ENCODE data around the gene PNPLA8.

Gene PNPLA8

DNA sequence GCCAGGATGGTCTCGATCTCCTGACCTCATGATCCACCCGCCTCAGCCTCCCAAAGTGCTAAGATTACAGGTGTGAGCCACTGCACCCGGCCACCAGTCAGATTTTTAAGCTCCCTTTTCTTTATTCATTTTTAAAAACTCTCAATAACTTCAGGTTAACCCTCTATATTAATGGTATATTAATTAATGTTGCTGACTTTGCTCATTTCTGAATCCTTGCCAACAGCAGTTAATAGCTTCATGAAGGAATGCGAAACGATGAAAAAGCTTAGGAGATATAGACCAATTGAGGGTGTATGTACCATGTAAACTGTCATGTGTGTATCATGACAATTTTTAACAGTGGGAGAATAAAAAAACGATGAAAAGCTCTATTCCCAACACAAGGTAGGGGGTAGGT, 27.5 kb downstream of the PNPLA8 start:
- no peaks in the 10 kb centered on the region for H3K27me3 ChIP-seq (ENCODE audit: control insufficient read depth, insufficient read depth, low read length)
- no peak overlapping the region for H3K27ac ChIP-seq (ENCODE audit: low read depth, low read length)
- no peak overlapping the region for H3K4me3 ChIP-seq (ENCODE audit: low read depth, low read length)
- no peak overlapping the region for H3K9ac ChIP-seq (ENCODE audit: low read length)
- peaks cover 13% of the 10 kb centered on the region; the same call in 1 of the 2 replicates for H3K36me3 ChIP-seq (ENCODE audit: control insufficient read depth, insufficient read depth, low read length)
- no peaks in the 10 kb centered on the region for H3K4me1 ChIP-seq (ENCODE audit: control insufficient read depth, insufficient read depth, low read length)
- no peaks in the 10 kb centered on the region for H3K9me3 ChIP-seq (ENCODE audit: control insufficient read depth, insufficient read depth, low read depth, low read length)

DNA sequence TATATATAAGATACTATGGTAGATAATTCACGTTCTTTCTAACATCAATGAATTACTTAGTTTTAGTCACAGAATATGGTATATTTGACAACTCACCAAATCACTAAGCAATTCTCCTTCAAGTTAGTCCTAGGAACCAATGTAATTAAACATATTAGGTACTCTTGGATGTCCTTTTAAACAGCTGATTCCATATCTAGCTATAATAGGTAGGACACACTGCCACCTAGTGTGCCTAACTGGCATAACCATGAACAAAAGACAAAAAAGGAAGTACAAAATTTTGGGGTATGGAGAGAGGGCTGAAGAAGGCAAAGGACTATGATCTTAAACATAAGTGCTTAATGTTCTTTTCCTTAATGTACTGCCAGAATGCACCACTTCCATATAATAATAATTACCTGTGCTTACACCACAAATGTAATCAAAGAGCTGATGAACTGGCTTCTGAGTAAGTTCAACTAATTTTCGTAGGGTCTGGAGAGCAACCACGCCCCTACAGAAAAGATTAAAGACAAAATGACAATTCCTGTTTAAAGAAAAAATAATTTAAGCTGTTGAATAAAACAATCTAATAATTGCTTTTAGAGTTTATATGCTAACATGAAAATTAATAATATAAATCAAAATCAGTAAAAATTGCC, 28.7 kb downstream of the PNPLA8 start:
- Histone ChIP-seq H3K36me3 (ENCODE audit: control insufficient read depth, insufficient read depth, low read length) (peaks cover 13% of the 10 kb centered on the region; the same call in 1 of the 2 replicates), H3K9ac (ENCODE audit: low read length) (no peak overlapping the region), H3K27me3 (ENCODE audit: control insufficient read depth, insufficient read depth, low read length) (no peaks in the 10 kb centered on the region), H3K9me3 (ENCODE audit: control insufficient read depth, insufficient read depth, low read depth, low read length) (no peaks in the 10 kb centered on the region), H3K27ac (ENCODE audit: low read depth, low read length) (no peak overlapping the region), H3K4me3 (ENCODE audit: low read depth, low read length) (no peak overlapping the region), H3K4me1 (ENCODE audit: control insufficient read depth, insufficient read depth, low read length) (no peaks in the 10 kb centered on the region)

DNA sequence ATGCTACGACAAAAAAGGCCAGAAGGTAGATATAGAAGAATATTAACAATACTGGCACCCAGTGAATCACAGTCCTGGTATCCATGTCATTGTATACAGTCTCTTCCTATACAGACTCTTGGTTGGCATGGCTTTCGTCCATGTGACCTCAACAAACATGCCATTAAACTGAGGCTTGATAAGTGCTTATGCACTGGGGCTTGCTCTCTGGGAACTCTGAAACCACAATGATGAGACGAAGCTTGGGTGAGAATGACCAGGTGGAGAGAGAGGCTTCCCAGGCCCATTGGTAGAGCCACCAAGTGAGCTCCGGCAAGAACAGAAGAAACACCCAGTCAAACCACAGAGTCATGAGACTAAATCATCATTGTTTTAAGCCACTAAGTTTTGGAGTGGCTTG, 33.2 kb downstream of the PNPLA8 start:
- Histone ChIP-seq H3K36me3 (ENCODE audit: control insufficient read depth, insufficient read depth, low read length) (peaks cover 7% of the 10 kb centered on the region), H3K27ac (ENCODE audit: low read depth, low read length) (no peak overlapping the region), H3K4me3 (ENCODE audit: low read depth, low read length) (no peak overlapping the region), H3K9me3 (ENCODE audit: control insufficient read depth, insufficient read depth, low read depth, low read length) (no peaks in the 10 kb centered on the region), H3K4me1 (ENCODE audit: control insufficient read depth, insufficient read depth, low read length) (no peaks in the 10 kb centered on the region), H3K27me3 (ENCODE audit: control insufficient read depth, insufficient read depth, low read length) (no peaks in the 10 kb centered on the region), H3K9ac (ENCODE audit: low read length) (no peak overlapping the region)

DNA sequence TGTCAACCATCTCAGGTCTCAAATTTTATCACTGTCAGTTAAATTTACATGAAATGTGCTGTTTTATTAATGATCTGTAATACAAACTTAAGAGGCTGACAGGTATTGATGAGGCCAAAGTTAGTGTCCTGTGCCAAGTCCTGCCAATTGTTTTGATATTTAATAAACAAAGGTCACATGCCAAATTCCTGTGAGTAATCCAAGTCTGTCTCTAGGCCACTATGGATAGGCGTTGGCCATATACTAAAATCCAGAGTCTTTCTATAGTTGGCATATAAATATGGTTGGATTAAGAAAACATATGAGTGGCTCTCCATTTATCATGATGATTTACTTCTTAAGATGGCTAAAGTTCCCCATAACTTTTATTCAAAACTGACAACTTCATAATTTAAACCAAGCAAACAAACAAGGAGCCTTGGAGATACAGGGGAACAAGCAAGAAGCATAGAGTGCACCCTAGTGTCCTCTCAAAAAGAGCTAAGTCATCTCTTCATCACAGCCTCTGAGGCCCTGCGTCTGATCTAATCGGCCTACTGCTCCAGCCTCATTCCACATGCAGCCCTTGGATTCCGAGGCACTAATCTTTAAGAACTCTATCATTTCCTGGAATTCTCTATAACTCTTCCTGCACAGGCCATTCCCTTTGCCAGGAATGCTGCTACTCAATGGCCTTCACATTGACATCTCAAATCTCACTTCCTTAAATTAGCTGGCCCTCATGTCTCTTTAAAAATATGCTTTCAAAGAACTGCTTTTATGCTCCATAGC, 37.0 kb downstream of the PNPLA8 start:
- H3K27ac ChIP-seq (ENCODE audit: low read depth, low read length): no peak overlapping the region
- no peak overlapping the region for H3K9ac ChIP-seq (ENCODE audit: low read length)
- no peak overlapping the region for H3K4me3 ChIP-seq (ENCODE audit: low read depth, low read length)
- H3K27me3 ChIP-seq (ENCODE audit: control insufficient read depth, insufficient read depth, low read length): no peaks in the 10 kb centered on the region
- no peaks in the 10 kb centered on the region for H3K9me3 ChIP-seq (ENCODE audit: control insufficient read depth, insufficient read depth, low read depth, low read length)
- H3K36me3 ChIP-seq (ENCODE audit: control insufficient read depth, insufficient read depth, low read length): peaks cover 12% of the 10 kb centered on the region
- no peaks in the 10 kb centered on the region for H3K4me1 ChIP-seq (ENCODE audit: control insufficient read depth, insufficient read depth, low read length)

DNA sequence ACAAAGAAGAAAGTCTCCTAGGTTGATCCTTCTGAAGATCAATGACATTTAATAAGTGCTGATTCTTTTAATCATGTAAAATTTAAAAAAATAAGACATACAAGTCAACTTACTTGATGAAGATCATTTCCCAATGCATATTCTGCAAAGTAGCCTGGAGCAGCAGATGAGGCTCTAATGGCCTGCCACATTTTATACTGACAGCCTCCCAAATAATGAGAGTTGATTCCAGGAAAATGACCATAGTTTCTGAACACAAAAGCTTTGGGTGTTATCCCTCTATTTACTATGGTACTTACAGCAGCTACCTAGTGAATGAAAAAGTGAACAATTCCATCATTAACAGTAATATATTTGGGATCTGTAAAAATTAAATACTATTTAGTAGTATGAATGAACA, 38.3 kb downstream of the PNPLA8 start:
- Histone ChIP-seq H3K9me3 (ENCODE audit: control insufficient read depth, insufficient read depth, low read depth, low read length) (no peaks in the 10 kb centered on the region), H3K27ac (ENCODE audit: low read depth, low read length) (no peak overlapping the region), H3K27me3 (ENCODE audit: control insufficient read depth, insufficient read depth, low read length) (no peaks in the 10 kb centered on the region), H3K4me1 (ENCODE audit: control insufficient read depth, insufficient read depth, low read length) (no peaks in the 10 kb centered on the region), H3K9ac (ENCODE audit: low read length) (no peak overlapping the region), H3K4me3 (ENCODE audit: low read depth, low read length) (no peak overlapping the region), H3K36me3 (ENCODE audit: control insufficient read depth, insufficient read depth, low read length) (peaks cover 12% of the 10 kb centered on the region)

DNA sequence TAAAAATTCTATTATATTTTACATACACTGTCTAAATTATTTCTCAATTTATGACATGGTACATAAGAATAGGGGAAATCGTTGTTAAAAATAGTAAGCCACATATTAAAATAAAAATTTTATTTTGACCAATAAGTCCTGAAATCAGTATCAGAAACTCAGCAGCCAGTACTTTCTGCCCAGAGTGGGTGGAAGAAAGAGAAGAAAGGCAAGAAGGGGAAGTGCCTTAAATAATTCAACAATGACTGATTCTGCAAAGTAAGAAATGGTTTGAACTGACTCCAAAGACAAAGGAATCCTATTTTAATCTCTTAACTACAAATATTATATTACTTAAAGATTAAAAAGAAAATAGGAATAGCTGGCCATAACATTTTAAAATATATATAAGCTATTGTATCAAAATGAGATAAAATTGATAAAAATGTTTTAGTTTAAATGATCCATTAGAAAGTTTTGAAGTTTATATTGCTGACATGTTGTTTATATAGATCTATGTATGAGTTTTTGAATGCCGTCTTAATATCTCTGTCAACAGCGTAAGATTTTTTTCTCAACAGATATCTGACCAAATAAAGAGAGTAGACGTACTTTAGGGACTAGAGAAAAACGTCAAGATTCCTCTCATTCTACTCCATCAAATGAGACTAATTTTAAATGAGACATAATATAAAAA, 39.5 kb downstream of the PNPLA8 start:
- Histone ChIP-seq H3K27me3 (ENCODE audit: control insufficient read depth, insufficient read depth, low read length) (no peaks in the 10 kb centered on the region), H3K9me3 (ENCODE audit: control insufficient read depth, insufficient read depth, low read depth, low read length) (no peaks in the 10 kb centered on the region), H3K27ac (ENCODE audit: low read depth, low read length) (no peak overlapping the region), H3K4me3 (ENCODE audit: low read depth, low read length) (no peak overlapping the region), H3K4me1 (ENCODE audit: control insufficient read depth, insufficient read depth, low read length) (no peaks in the 10 kb centered on the region), H3K36me3 (ENCODE audit: control insufficient read depth, insufficient read depth, low read length) (peaks cover 7% of the 10 kb centered on the region), H3K9ac (ENCODE audit: low read length) (no peak overlapping the region)

DNA sequence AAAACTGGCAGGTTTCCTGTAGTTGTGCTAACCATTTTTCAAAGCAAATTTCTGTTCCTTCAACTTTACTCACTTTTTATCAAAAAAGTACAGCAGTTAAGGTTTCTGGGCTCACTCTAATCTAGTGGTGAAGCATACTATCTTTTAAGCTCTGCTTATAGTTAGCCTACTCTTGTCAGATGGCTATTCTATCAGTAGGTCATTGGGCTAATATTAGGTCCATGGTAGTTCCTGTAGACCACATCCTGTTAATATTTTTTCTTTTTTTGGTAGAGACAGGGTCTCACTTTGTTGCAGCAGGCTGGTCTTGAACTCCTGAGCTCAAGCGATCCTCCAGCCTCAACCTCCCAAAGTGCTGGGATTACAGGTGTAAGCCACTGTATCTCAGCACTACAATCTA, 41.8 kb downstream of the PNPLA8 start:
- H3K36me3 ChIP-seq (ENCODE audit: control insufficient read depth, insufficient read depth, low read length): peaks cover 4% of the 10 kb centered on the region

DNA sequence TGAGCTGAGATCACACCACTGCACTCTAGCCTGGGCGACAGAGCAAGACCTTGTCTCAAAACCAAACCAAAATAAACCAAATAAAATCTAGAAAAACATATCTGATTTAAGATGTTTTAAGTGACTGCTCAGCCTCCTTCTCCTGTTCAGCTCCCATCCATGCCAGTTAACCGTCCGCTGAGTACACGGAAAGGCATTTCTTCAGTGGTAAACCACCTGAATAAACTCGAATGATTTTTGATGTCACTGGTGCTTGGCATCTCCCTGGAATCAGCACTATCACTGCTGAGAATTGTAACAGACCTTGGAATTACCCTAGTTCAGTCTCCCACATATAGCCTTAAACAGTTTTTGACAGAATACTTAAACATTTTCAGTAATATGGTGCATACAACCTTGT, 45.6 kb downstream of the PNPLA8 start:
- H3K36me3 ChIP-seq (ENCODE audit: control insufficient read depth, insufficient read depth, low read length): 0 out of 2 replicates have a peak, but pooled peaks cover 3% of the 10 kb centered on the region
- H3K4me1 ChIP-seq (ENCODE audit: control insufficient read depth, insufficient read depth, low read length): no peaks in the 10 kb centered on the region
- no peak overlapping the region for H3K4me3 ChIP-seq (ENCODE audit: low read depth, low read length)
- H3K27ac ChIP-seq (ENCODE audit: low read depth, low read length): no peak overlapping the region
- H3K9ac ChIP-seq (ENCODE audit: low read length): no peak overlapping the region
- H3K27me3 ChIP-seq (ENCODE audit: control insufficient read depth, insufficient read depth, low read length): no peaks in the 10 kb centered on the region
- no peaks in the 10 kb centered on the region for H3K9me3 ChIP-seq (ENCODE audit: control insufficient read depth, insufficient read depth, low read depth, low read length)

More for the DNA sequence above, 41.8 kb downstream of the PNPLA8 start:
- Histone ChIP-seq H3K4me3 (ENCODE audit: low read depth, low read length) (no peak overlapping the region), H3K9me3 (ENCODE audit: control insufficient read depth, insufficient read depth, low read depth, low read length) (no peaks in the 10 kb centered on the region), H3K27me3 (ENCODE audit: control insufficient read depth, insufficient read depth, low read length) (no peaks in the 10 kb centered on the region), H3K27ac (ENCODE audit: low read depth, low read length) (no peak overlapping the region), H3K4me1 (ENCODE audit: control insufficient read depth, insufficient read depth, low read length) (no peaks in the 10 kb centered on the region), H3K9ac (ENCODE audit: low read length) (no peak overlapping the region)

DNA sequence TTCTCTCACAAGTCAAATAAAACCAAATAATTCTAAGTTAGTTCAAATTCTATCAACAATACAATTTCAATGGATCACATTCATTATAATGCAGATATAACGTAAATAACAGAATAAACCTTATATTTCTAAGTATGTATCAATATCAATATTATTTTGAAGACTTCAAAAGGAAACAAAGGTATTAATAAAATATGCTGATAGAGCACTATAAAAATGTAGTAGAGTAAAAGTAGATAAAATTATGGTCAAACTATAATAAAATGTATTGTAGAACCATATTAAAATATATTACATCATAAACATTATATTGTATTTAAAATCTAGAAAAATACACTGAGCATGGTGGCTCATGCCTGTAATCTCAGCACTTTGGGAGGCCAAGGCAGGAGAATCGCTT, 46.2 kb downstream of the PNPLA8 start:
- Histone ChIP-seq H3K4me1 (ENCODE audit: control insufficient read depth, insufficient read depth, low read length) (no peaks in the 10 kb centered on the region), H3K27me3 (ENCODE audit: control insufficient read depth, insufficient read depth, low read length) (no peaks in the 10 kb centered on the region), H3K9ac (ENCODE audit: low read length) (no peak overlapping the region), H3K36me3 (ENCODE audit: control insufficient read depth, insufficient read depth, low read length) (0 out of 2 replicates have a peak, but pooled peaks cover 3% of the 10 kb centered on the region), H3K4me3 (ENCODE audit: low read depth, low read length) (no peak overlapping the region), H3K27ac (ENCODE audit: low read depth, low read length) (no peak overlapping the region), H3K9me3 (ENCODE audit: control insufficient read depth, insufficient read depth, low read depth, low read length) (no peaks in the 10 kb centered on the region)

DNA sequence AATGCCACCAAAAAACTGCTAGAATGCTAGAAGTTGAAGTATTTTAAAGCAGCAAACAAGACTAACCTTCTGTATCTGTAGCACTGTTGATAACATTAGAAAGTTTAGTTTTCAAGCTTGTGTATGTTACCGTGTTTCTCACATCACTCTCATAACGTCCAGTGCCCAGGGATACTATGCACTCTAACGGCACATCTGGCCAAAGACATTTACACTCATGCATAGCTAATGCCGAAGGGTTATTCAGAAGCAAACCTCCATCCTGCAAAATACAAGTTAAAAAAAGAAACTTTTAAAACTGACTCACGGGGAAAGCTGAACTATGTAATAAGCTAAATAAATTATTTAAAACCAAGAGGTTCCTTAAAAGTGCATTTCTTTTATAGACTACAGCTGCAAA, 46.8 kb downstream of the PNPLA8 start:
- no peaks in the 10 kb centered on the region for H3K9me3 ChIP-seq (ENCODE audit: control insufficient read depth, insufficient read depth, low read depth, low read length)
- H3K4me3 ChIP-seq (ENCODE audit: low read depth, low read length): no peak overlapping the region
- no peaks in the 10 kb centered on the region for H3K27me3 ChIP-seq (ENCODE audit: control insufficient read depth, insufficient read depth, low read length)
- no peak overlapping the region for H3K9ac ChIP-seq (ENCODE audit: low read length)
- 0 out of 2 replicates have a peak, but pooled peaks cover 3% of the 10 kb centered on the region for H3K36me3 ChIP-seq (ENCODE audit: control insufficient read depth, insufficient read depth, low read length)
- no peaks in the 10 kb centered on the region for H3K4me1 ChIP-seq (ENCODE audit: control insufficient read depth, insufficient read depth, low read length)
- no peak overlapping the region for H3K27ac ChIP-seq (ENCODE audit: low read depth, low read length)

DNA sequence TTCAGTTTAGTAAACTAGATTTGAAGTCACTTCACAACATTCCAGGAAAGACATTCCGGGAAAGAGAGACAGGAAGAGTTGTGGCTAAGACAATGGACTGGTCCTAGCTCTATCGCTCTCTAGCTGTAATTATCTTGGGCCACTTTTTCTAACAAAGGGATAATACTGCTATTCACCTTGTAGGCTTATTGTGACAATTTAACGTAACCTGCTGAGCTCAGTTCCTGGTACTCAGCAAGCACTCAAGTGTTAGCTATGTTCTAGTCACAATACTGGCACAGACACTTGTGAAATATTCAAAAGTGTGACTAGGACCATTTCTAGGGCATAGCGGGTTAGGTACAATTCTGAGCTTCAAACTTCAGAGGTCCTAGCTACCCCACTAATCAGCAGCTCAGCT, 57.7 kb downstream of the PNPLA8 start:
- Histone ChIP-seq H3K27ac (ENCODE audit: low read depth, low read length) (no peak overlapping the region), H3K36me3 (ENCODE audit: control insufficient read depth, insufficient read depth, low read length) (no peaks in the 10 kb centered on the region), H3K9ac (ENCODE audit: low read length) (no peak overlapping the region), H3K27me3 (ENCODE audit: control insufficient read depth, insufficient read depth, low read length) (no peaks in the 10 kb centered on the region), H3K4me1 (ENCODE audit: control insufficient read depth, insufficient read depth, low read length) (peaks cover 5% of the 10 kb centered on the region; the same call in 1 of the 2 replicates), H3K9me3 (ENCODE audit: control insufficient read depth, insufficient read depth, low read depth, low read length) (no peaks in the 10 kb centered on the region), H3K4me3 (ENCODE audit: low read depth, low read length) (no peak overlapping the region)

Data from HUES6 (cell line).